SK-N-SH treated with all-trans-retinoic acid at 6 μM for 48 hours (cell line): ENCODE data around the gene ZDHHC3.

Experiments
- ATAC-seq: fragments of 200-7000 bp; cut with Tn5 transposase; 3 replicates; pipeline ENCODE4 v1.9.1; 2020; ENCODE audit warnings: mild to moderate bottlenecking, moderate library complexity
- ARNTL ChIP-seq: fragments of 450-650 bp; formaldehyde crosslinking; IDR thresholded peaks from 2 replicates; pipeline ENCODE4 v1.5.0; 2020; ENCODE audit warnings: low read depth, mild to moderate bottlenecking, moderate library complexity, borderline replicate concordance
- BACH2 ChIP-seq: fragments of 250-450 bp; sonication (Bioruptor Pico); IDR thresholded peaks from 2 replicates; pipeline ENCODE4 v1.9.0; 2021; ENCODE audit warnings: mild to moderate bottlenecking, borderline replicate concordance
- CSDC2 ChIP-seq: fragments of 250-450 bp; sonication (Bioruptor Pico); IDR thresholded peaks from 2 replicates; pipeline ENCODE4 v1.5.0; 2020; ENCODE audit warnings: mild to moderate bottlenecking, moderate library complexity
- ESRRG ChIP-seq: fragments of 250-450 bp; sonication (Bioruptor Pico); IDR thresholded peaks from 2 replicates; pipeline ENCODE4 v1.6.1; 2021; ENCODE audit warnings: mild to moderate bottlenecking
- GLIS3 ChIP-seq: fragments of 250-450 bp; sonication (Bioruptor Pico); IDR thresholded peaks from 2 replicates; pipeline ENCODE4 v1.5.0; 2020; ENCODE audit warnings: mild to moderate bottlenecking, moderate library complexity
- ISL1 ChIP-seq: fragments of 250-450 bp; sonication (Bioruptor Pico); IDR thresholded peaks from 2 replicates; pipeline ENCODE4 v2.1.2; 2022; ENCODE audit warnings: mild to moderate bottlenecking, moderate library complexity
- OSR1 ChIP-seq: fragments of 250-450 bp; sonication (Bioruptor Pico); IDR thresholded peaks from 2 replicates; pipeline ENCODE4 v1.8.0; 2022; ENCODE audit warnings: moderate library complexity, mild to moderate bottlenecking, inconsistent platforms
- PPARA ChIP-seq: fragments of 250-450 bp; sonication (Bioruptor Pico); IDR thresholded peaks from 2 replicates; pipeline ENCODE4 v1.5.0; 2020; ENCODE audit warnings: mild to moderate bottlenecking, borderline replicate concordance
- SNAI2 ChIP-seq: fragments of 250-450 bp; sonication (Bioruptor Pico); IDR thresholded peaks from 2 replicates; pipeline ENCODE4 v1.5.0; 2020; ENCODE audit warnings: mild to moderate bottlenecking, moderate library complexity
- TCF4 ChIP-seq: fragments of 250-450 bp; sonication (Bioruptor Pico); IDR thresholded peaks from 2 replicates; pipeline ENCODE4 v1.8.0; 2021; ENCODE audit warnings: mild to moderate bottlenecking, moderate library complexity, borderline replicate concordance
- TOX ChIP-seq: fragments of 250-450 bp; sonication (Bioruptor Pico); IDR thresholded peaks from 2 replicates; pipeline ENCODE4 v1.8.0; 2021; ENCODE audit warnings: mild to moderate bottlenecking, moderate library complexity, borderline replicate concordance
- ZC3H10 ChIP-seq: fragments of 250-450 bp; sonication (Bioruptor Pico); IDR thresholded peaks from 2 replicates; pipeline ENCODE4 v1.5.1; 2021; ENCODE audit warnings: mild to moderate bottlenecking, moderate library complexity
- ZFP30 ChIP-seq: fragments of 450-650 bp; formaldehyde crosslinking; IDR thresholded peaks from 2 replicates; pipeline ENCODE4 v1.5.0; 2022; ENCODE audit warnings: mild to moderate bottlenecking, moderate library complexity
- ZNF70 ChIP-seq: fragments of 450-650 bp; formaldehyde crosslinking; IDR thresholded peaks from 2 replicates; pipeline ENCODE4 v1.5.0; 2020; ENCODE audit warnings: mild to moderate bottlenecking, moderate library complexity
- ZNF8 ChIP-seq: fragments of 450-650 bp; formaldehyde crosslinking; IDR thresholded peaks from 2 replicates; pipeline ENCODE4 v1.5.0; 2020; ENCODE audit warnings: mild to moderate bottlenecking, moderate library complexity
- TF ChIP-seq, protein P1 (sequence below): fragments of 250-450 bp; sonication (Bioruptor Pico); IDR thresholded peaks from 2 replicates; pipeline ENCODE4 v1.5.1; 2021; ENCODE audit warnings: mild to moderate bottlenecking, moderate library complexity
- TF ChIP-seq, protein P2 (sequence below): fragments of 250-450 bp; sonication (Bioruptor Pico); IDR thresholded peaks from 2 replicates; pipeline ENCODE4 v1.8.0; 2021; ENCODE audit warnings: low read depth, mild to moderate bottlenecking, moderate library complexity, borderline replicate concordance
- TF ChIP-seq, protein P3 (sequence below): fragments of 250-450 bp; sonication (Bioruptor Pico); IDR thresholded peaks from 2 replicates; pipeline ENCODE4 v1.8.0; 2020; ENCODE audit warnings: mild to moderate bottlenecking, moderate library complexity, borderline replicate concordance
- TF ChIP-seq, protein P4 (sequence below): fragments of 250-450 bp; sonication (Bioruptor Pico); IDR thresholded peaks from 2 replicates; pipeline ENCODE4 v1.5.1; 2020; ENCODE audit warnings: low read depth, mild to moderate bottlenecking, moderate library complexity
- TF ChIP-seq, protein P5 (sequence below): fragments of 250-450 bp; sonication (Bioruptor Pico); IDR thresholded peaks from 2 replicates; pipeline ENCODE4 v1.5.0; 2020; ENCODE audit warnings: mild to moderate bottlenecking, moderate library complexity

The ZDHHC3 gene

DNA sequence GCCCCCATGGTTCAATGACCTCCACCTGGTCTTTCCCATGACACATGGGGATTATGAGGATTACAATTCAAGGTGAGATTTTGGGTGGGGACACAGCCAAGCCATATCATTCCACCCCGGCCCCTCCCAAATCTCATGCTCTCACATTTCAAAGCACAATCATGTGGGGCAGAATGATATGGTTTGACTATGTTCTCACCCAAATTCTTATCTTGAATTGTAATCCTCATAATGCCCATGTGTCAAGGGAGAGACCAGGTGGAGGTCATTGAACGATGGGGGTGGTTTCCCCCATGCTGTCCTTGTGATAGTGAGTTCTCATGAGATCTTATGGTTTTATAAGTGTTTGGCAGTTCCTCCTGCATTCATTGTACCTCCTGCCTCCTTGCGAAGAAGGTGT is 47.7 kb upstream of the ZDHHC3 start:
- TF ChIP-seq, protein P1, sequence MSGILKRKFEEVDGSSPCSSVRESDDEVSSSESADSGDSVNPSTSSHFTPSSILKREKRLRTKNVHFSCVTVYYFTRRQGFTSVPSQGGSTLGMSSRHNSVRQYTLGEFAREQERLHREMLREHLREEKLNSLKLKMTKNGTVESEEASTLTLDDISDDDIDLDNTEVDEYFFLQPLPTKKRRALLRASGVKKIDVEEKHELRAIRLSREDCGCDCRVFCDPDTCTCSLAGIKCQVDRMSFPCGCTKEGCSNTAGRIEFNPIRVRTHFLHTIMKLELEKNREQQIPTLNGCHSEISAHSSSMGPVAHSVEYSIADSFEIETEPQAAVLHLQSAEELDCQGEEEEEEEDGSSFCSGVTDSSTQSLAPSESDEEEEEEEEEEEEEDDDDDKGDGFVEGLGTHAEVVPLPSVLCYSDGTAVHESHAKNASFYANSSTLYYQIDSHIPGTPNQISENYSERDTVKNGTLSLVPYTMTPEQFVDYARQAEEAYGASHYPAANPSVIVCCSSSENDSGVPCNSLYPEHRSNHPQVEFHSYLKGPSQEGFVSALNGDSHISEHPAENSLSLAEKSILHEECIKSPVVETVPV (CRISPR knock-in tag): no peak
- TF ChIP-seq, protein P2, sequence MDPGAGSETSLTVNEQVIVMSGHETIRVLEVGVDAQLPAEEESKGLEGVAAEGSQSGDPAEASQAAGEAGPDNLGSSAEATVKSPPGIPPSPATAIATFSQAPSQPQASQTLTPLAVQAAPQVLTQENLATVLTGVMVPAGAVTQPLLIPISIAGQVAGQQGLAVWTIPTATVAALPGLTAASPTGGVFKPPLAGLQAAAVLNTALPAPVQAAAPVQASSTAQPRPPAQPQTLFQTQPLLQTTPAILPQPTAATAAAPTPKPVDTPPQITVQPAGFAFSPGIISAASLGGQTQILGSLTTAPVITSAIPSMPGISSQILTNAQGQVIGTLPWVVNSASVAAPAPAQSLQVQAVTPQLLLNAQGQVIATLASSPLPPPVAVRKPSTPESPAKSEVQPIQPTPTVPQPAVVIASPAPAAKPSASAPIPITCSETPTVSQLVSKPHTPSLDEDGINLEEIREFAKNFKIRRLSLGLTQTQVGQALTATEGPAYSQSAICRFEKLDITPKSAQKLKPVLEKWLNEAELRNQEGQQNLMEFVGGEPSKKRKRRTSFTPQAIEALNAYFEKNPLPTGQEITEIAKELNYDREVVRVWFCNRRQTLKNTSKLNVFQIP (CRISPR knock-in tag): no peak
- TF ChIP-seq CSDC2 (CRISPR knock-in tag) (no peak), ZNF8 (CRISPR knock-in tag) (no peak), ISL1 (CRISPR knock-in tag) (no peak), SNAI2 (CRISPR knock-in tag) (no peak), OSR1 (CRISPR knock-in tag) (no peak)
- ATAC-seq: no peak

DNA sequence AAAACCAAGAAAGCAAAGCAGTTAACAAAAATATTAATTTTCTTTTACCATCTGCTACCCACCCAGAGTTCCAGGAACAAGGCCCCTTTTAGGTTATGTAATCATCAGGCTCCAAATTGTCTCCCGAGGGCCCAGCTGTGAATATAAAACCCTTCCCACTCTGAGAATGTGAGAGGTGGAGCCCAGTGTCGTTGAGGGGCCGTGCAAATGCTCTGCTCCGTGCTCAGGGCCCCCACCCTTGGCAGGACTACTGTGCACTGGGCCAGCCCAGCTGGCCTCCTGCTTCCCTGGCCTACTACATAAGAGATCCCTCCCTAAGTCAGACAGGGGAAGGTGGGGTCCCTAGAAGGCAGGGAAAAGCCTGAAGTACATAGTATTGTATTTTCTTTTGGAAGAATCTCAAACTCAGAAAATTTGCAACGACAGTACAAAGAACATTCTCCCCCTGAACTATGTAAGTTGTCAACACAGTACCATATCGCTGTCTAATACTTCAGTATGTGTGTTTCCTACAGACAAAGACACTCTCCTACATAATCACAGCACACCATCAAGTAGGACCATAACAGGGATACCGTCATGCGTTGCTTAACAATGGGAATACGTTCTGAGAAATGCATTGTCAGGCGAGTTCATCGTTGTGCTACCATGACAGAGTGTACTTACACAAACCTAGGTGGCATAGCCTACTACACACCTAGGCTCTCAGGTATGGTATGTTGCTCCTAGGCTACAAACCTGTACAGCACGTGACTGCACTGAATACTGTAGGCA is 45.7 kb upstream of the ZDHHC3 start:
- ATAC-seq: no peak
- TF ChIP-seq TOX (CRISPR knock-in tag) (no peak), TCF4 (CRISPR knock-in tag) (no peak)

DNA sequence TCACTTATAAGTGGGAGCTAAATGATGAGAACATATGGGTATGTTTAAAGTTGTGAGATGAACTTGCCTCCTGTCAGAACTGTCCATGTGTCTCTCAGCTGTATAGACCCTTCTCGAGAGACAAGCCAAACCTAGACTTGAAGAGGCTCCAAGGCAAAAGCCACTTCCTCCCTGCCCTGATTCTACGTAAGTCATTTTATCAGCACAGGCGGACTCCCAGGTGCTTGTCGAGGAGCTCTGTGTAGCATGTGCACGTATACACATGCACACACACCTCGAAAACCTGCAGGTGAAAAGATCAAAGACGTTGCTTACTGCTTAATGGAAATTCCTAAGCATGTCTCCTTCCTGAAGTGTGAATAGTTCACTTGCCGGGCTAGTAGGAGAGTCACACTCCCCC is 44.6 kb upstream of the ZDHHC3 start:
- no peak for ATAC-seq
- TF ChIP-seq, protein P2 (CRISPR knock-in tag): no peak
- TF ChIP-seq GLIS3: no peak
- TF ChIP-seq, protein P3, sequence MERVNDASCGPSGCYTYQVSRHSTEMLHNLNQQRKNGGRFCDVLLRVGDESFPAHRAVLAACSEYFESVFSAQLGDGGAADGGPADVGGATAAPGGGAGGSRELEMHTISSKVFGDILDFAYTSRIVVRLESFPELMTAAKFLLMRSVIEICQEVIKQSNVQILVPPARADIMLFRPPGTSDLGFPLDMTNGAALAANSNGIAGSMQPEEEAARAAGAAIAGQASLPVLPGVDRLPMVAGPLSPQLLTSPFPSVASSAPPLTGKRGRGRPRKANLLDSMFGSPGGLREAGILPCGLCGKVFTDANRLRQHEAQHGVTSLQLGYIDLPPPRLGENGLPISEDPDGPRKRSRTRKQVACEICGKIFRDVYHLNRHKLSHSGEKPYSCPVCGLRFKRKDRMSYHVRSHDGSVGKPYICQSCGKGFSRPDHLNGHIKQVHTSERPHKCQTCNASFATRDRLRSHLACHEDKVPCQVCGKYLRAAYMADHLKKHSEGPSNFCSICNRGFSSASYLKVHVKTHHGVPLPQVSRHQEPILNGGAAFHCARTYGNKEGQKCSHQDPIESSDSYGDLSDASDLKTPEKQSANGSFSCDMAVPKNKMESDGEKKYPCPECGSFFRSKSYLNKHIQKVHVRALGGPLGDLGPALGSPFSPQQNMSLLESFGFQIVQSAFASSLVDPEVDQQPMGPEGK: no peak
- TF ChIP-seq PPARA (CRISPR knock-in tag): no peak
- TF ChIP-seq, protein P4, sequence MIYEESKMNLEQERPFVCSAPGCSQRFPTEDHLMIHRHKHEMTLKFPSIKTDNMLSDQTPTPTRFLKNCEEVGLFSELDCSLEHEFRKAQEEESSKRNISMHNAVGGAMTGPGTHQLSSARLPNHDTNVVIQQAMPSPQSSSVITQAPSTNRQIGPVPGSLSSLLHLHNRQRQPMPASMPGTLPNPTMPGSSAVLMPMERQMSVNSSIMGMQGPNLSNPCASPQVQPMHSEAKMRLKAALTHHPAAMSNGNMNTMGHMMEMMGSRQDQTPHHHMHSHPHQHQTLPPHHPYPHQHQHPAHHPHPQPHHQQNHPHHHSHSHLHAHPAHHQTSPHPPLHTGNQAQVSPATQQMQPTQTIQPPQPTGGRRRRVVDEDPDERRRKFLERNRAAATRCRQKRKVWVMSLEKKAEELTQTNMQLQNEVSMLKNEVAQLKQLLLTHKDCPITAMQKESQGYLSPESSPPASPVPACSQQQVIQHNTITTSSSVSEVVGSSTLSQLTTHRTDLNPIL: no peak
- no peak for TF ChIP-seq ZNF70
- TF ChIP-seq BACH2: no peak
- TF ChIP-seq ZFP30 (CRISPR knock-in tag): no peak
- no peak for TF ChIP-seq ISL1 (CRISPR knock-in tag)
- TF ChIP-seq ESRRG: no peak
- TF ChIP-seq, protein P1 (CRISPR knock-in tag): no peak
- TF ChIP-seq ARNTL (CRISPR knock-in tag): no peak
- no peak for TF ChIP-seq ZC3H10 (CRISPR knock-in tag)
- TF ChIP-seq, protein P5, sequence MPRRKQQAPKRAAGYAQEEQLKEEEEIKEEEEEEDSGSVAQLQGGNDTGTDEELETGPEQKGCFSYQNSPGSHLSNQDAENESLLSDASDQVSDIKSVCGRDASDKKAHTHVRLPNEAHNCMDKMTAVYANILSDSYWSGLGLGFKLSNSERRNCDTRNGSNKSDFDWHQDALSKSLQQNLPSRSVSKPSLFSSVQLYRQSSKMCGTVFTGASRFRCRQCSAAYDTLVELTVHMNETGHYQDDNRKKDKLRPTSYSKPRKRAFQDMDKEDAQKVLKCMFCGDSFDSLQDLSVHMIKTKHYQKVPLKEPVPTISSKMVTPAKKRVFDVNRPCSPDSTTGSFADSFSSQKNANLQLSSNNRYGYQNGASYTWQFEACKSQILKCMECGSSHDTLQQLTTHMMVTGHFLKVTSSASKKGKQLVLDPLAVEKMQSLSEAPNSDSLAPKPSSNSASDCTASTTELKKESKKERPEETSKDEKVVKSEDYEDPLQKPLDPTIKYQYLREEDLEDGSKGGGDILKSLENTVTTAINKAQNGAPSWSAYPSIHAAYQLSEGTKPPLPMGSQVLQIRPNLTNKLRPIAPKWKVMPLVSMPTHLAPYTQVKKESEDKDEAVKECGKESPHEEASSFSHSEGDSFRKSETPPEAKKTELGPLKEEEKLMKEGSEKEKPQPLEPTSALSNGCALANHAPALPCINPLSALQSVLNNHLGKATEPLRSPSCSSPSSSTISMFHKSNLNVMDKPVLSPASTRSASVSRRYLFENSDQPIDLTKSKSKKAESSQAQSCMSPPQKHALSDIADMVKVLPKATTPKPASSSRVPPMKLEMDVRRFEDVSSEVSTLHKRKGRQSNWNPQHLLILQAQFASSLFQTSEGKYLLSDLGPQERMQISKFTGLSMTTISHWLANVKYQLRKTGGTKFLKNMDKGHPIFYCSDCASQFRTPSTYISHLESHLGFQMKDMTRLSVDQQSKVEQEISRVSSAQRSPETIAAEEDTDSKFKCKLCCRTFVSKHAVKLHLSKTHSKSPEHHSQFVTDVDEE (CRISPR knock-in tag): no peak
- TF ChIP-seq TOX (CRISPR knock-in tag): no peak
- no peak for TF ChIP-seq SNAI2 (CRISPR knock-in tag)
- no peak for TF ChIP-seq OSR1 (CRISPR knock-in tag)
- TF ChIP-seq CSDC2 (CRISPR knock-in tag): no peak
- TF ChIP-seq, all 23 proteins: peak for 0
